Subcutaneous adipose tissue (tissue), 4 donors: ENCODE measurements around the gene DHRS7B. TPM values are rescaled to one million over a fixed set of nuclear protein-coding genes. Genes with fewer than 3 reads are reported as not detected.

Experiments used
- CTCF ChIP-seq: fragments of 450-650 bp; IDR thresholded peaks from one replicate; pipeline ENCODE4 v1.5.1; 2016; ENCODE audit warnings: low read depth, mild to moderate bottlenecking, control low read depth, antibody characterized with exemption, moderate library complexity
- total RNA-seq, 4 donors: library from RNA; depleted of rRNA; stranded (reverse); fragments of >200 nt; gene quantifications; one replicate each; pipeline ENCODE4 v1.1.0, GENCODE V29; 2016

Gene DHRS7B
- total RNA-seq, 4 donors from 2014 or later = 28.4 to 55.4 (median 45.0) TPM

- no peak for TF ChIP-seq CTCF
These were observed 5.7 kb downstream of the DHRS7B start for GRCh38 chr17:21132428-21132827.

GRCh38 chr17:21134559-21134958, 7.8 kb downstream of the DHRS7B start:
- TF ChIP-seq CTCF = no peak

GRCh38 chr17:21140911-21141310, 14.1 kb downstream of the DHRS7B start:
- no peak for TF ChIP-seq CTCF

- TF ChIP-seq CTCF = no peak
These were observed 14.6 kb downstream of the DHRS7B start for GRCh38 chr17:21141331-21141730.

- no peak for TF ChIP-seq CTCF
These were observed 16.9 kb downstream of the DHRS7B start for GRCh38 chr17:21143695-21144094.

DNA sequence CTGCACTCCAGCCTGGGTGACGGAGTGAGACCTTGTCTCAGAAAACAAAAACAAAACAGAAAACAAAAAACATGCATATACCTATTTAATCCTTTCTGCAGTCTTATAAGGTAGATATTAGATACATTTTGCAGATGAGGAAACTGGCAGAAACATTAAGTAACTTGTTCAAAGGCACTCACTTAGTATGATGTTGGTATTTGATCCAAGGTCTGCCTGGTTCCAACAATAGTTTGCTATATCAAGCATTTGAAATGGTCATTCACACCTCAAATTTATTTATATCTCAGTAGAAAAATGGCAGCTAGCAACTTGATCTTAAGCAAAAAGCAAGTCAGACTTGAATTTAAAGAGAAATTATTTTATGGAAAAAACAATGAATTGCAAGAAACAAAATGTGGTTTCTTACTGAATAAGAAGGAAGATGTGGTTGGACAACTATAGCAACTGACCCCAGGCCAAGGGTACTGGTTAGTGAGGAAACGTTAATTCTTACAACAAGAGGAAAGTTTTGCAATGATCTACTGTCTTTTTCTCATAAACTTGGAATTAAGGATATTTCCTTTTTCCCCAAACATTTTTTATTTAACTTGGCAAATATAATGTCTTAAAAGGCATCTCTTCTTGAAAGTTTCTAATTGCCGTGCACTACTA, 19.7 kb downstream of the DHRS7B start:
- TF ChIP-seq CTCF = no peak

DNA sequence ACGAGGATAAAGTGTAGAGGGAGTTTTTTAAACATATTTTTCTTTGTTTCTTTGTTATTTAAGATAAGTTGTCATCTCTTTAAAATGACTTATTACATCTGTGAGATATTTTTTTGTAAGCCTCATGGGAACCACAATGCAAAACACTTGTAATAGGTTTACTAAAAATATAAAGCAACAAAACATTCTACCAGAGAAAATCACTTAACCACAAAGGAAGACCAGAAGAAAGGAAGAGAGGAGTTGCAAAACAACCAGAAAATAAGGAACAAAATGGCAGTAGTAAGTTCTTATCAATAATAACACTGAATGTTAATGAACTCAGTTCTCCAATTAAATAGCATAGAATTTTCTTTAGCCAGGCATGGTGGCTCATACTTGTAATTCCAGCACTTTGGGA, 22.9 kb downstream of the DHRS7B start:
- no peak for TF ChIP-seq CTCF
